ENCODE results near the gene RAB40B. TPM values are rescaled to one million over a fixed set of nuclear protein-coding genes. Genes with fewer than 3 reads are reported as not detected.

The RAB40B gene
- polyA plus RNA-seq, 1 of the 3 experiments (the other 2 are of a cell fraction): 20.7 TPM

DNA sequence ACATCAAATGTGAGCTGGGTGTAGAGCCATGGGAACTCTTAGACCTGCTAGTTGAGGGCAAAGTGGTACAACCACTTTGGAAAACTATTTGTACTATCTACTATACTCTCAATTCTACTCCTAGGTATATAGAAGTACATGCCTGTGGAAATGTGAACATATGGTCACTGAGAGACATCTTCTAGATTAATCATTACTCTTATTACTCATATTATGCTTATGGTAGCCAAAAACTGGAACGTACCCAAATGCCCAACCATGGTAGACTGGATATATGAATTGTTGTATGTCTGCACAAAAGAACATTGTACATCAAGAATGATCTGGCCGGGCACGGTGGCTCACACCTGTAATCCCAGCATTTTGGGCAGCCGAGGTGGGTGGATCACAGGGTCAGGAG, 53.0 kb downstream of the RAB40B start:
- Histone ChIP-seq H3K36me3 (replicated peaks in 1 of 2; ENCODE audit: control insufficient read depth in 1 of 2, insufficient read depth in 2 of 2, low read length in 1 of 2) (peaks cover 32 to 36% of the 10 kb centered on the region in 2 experiments), H3F3A (replicated peaks; ENCODE audit: insufficient read depth) (peaks cover 14% of the 10 kb centered on the region), H3K27me3 (ENCODE audit: insufficient read depth) (no peaks in the 10 kb centered on the region), H3K4me3 (ENCODE audit: low read depth in 2 of 2, low read length in 1 of 2) (no peak overlapping the region), H3K4me2 (peak overlapping the region; percentile 95), H2AFZ (ENCODE audit: low read depth) (no peak overlapping the region), H3K4me1 (ENCODE audit: control insufficient read depth in 1 of 2, insufficient read depth in 2 of 2, low read depth in 1 of 2, low read length in 1 of 2) (peaks cover 10 to 12% of the 10 kb centered on the region in 2 experiments; a peak in 3 of 4 replicates), H3K9me3 (no peaks in the 10 kb centered on the region), H3K27ac (ENCODE audit: low read depth in 2 of 2, low read length in 1 of 2) (no peak overlapping the region), H3K79me2 (ENCODE audit: insufficient read depth) (peaks cover 77% of the 10 kb centered on the region), H4K20me1 (ENCODE audit: insufficient read depth) (peaks cover 72% of the 10 kb centered on the region), H3K9me2 (no peaks in the 10 kb centered on the region), H3K9ac (no peak overlapping the region)
- no peak for DNase-seq
- TF ChIP-seq RXRA (IDR thresholded peaks at IDR 0.05; ENCODE audit: borderline replicate concordance, low read depth) (no peak), JUND (IDR thresholded peaks at IDR 0.05) (no peak)
- TF ChIP-seq, protein P1, sequence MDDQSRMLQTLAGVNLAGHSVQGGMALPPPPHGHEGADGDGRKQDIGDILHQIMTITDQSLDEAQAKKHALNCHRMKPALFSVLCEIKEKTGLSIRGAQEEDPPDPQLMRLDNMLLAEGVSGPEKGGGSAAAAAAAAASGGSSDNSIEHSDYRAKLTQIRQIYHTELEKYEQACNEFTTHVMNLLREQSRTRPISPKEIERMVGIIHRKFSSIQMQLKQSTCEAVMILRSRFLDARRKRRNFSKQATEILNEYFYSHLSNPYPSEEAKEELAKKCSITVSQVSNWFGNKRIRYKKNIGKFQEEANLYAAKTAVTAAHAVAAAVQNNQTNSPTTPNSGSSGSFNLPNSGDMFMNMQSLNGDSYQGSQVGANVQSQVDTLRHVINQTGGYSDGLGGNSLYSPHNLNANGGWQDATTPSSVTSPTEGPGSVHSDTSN (IDR thresholded peaks at IDR 0.05): peak; percentile 23; the same call in 1 of the 2 replicates
- TF ChIP-seq, protein P2, sequence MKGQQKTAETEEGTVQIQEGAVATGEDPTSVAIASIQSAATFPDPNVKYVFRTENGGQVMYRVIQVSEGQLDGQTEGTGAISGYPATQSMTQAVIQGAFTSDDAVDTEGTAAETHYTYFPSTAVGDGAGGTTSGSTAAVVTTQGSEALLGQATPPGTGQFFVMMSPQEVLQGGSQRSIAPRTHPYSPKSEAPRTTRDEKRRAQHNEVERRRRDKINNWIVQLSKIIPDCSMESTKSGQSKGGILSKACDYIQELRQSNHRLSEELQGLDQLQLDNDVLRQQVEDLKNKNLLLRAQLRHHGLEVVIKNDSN (IDR thresholded peaks at IDR 0.05; ENCODE audit: borderline replicate concordance, low read depth): no peak
- CTCF ChIA-PET: no interaction called here
- WGBS (ENCODE audit: low lambda C conversion rate): 93% methylated on average over 4 of the region's 4 CpGs
- POLR2A ChIA-PET: no interaction called here

DNA sequence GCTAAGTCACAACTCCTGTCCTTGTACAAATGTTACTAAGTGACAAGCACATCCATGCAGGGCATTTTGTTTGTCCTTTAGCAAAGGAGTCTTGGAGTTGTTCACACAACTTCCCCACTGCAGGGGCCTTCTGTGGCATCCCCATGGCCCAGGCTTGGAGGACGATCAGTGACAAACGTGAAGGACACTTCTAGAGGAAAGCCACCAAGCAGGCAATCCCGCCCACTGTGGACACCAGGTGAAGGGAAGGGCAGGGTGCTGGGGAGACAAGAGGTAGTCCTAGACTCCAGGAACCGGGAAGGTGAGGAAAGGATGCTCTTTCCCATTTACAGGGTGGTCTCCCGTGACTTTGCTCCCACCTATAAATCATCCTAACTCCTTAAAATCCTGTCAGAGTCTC, 54.4 kb downstream of the RAB40B start:
- ChIA-PET POLR2A (no interaction called here), CTCF (no interaction called here)
- Histone ChIP-seq H3K27me3 (ENCODE audit: insufficient read depth) (no peaks in the 10 kb centered on the region), H3K9ac (no peak overlapping the region), H3K4me3 (ENCODE audit: low read depth in 2 of 2, low read length in 1 of 2) (no peak overlapping the region), H3K36me3 (replicated peaks in 1 of 2; ENCODE audit: control insufficient read depth in 1 of 2, insufficient read depth in 2 of 2, low read length in 1 of 2) (peaks cover 33 to 39% of the 10 kb centered on the region in 2 experiments), H3K4me2 (no peak overlapping the region), H2AFZ (ENCODE audit: low read depth) (no peak overlapping the region), H3K9me3 (no peaks in the 10 kb centered on the region), H3K9me2 (no peaks in the 10 kb centered on the region), H3K4me1 (ENCODE audit: control insufficient read depth in 1 of 2, insufficient read depth in 2 of 2, low read depth in 1 of 2, low read length in 1 of 2) (peaks cover 7 to 12% of the 10 kb centered on the region in 2 experiments; a peak in 3 of 4 replicates), H3K27ac (ENCODE audit: low read depth in 2 of 2, low read length in 1 of 2) (no peak overlapping the region), H3F3A (replicated peaks; ENCODE audit: insufficient read depth) (peaks cover 11% of the 10 kb centered on the region), H3K79me2 (ENCODE audit: insufficient read depth) (peaks cover 89% of the 10 kb centered on the region), H4K20me1 (ENCODE audit: insufficient read depth) (peaks cover 83% of the 10 kb centered on the region)
- 97% methylated on average over 4 of the region's 5 CpGs for WGBS (ENCODE audit: low lambda C conversion rate)
- TF ChIP-seq FOXM1 (IDR thresholded peaks at IDR 0.05; ENCODE audit: low read depth): no peak
- no peak for TF ChIP-seq YY1 (IDR thresholded peaks at IDR 0.05; ENCODE audit: low read depth)
- TF ChIP-seq ELF1 (IDR thresholded peaks at IDR 0.05): no peak
- TF ChIP-seq FOXJ3 (CRISPR knock-in tag; IDR thresholded peaks at IDR 0.05): no peak
- no peak for TF ChIP-seq MXI1 (IDR thresholded peaks at IDR 0.05; ENCODE audit: low read depth, low read length)
- TF ChIP-seq GABPA (IDR thresholded peaks at IDR 0.05; ENCODE audit: low read depth): no peak
- no peak for DNase-seq

DNA sequence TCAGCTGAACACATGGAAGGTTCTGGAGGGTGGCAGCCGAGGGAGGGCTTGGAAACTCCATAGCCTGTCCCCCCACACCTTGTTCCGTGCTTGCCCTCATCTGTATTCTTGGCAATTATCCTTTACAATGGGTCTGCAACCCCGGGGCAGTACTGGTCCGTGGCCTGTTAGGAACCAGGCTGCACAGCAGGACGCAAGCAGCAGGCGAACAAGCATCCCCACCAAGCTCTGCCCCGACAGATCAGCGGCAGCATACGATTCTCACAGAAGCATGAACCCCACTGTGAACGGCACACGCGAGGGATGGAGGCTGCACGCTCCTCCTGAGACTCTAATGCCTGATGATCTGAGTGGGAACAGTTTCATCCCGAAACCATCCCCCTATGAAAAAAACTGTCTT, 56.5 kb downstream of the RAB40B start:
- WGBS (ENCODE audit: low lambda C conversion rate): 91% methylated on average over 14 of the region's 14 CpGs
- ChIA-PET POLR2A (no interaction called here), CTCF (interaction anchor here (1.0 kb wide), 1 partner anchor 318 kb away, joined by 3 read pairs; no protein-coding TSS in a partner anchor)
- no peaks in the 10 kb centered on the region for H3K9me2 ChIP-seq
- H3K4me2 ChIP-seq: no peak overlapping the region
- no peaks in the 10 kb centered on the region for H3K27me3 ChIP-seq (ENCODE audit: insufficient read depth)
- peaks cover 4 to 12% of the 10 kb centered on the region in 2 experiments; a peak in 3 of 4 replicates for H3K4me1 ChIP-seq (ENCODE audit: control insufficient read depth in 1 of 2, insufficient read depth in 2 of 2, low read depth in 1 of 2, low read length in 1 of 2)
- H3K4me3 ChIP-seq (ENCODE audit: low read depth in 2 of 2, low read length in 1 of 2): no peak overlapping the region
- H4K20me1 ChIP-seq (ENCODE audit: insufficient read depth): peaks cover 96% of the 10 kb centered on the region
- no peaks in the 10 kb centered on the region for H3K9me3 ChIP-seq
- no peak for DNase-seq
- H3K27ac ChIP-seq (ENCODE audit: low read depth in 2 of 2, low read length in 1 of 2): no peak overlapping the region
- peaks cover 10% of the 10 kb centered on the region for H3F3A ChIP-seq (replicated peaks; ENCODE audit: insufficient read depth)
- H2AFZ ChIP-seq (ENCODE audit: low read depth): no peak overlapping the region
- TF ChIP-seq POLR2AphosphoS5 (IDR thresholded peaks at IDR 0.05; ENCODE audit: low read depth, low read length) (no peak), MXI1 (IDR thresholded peaks at IDR 0.05; ENCODE audit: low read depth, low read length) (no peak), EP300 (IDR thresholded peaks at IDR 0.05; ENCODE audit: borderline replicate concordance in 1 of 2, low read depth in 1 of 2, low read length in 1 of 2) (no peak), NRF1 (IDR thresholded peaks at IDR 0.05; ENCODE audit: low read depth, low read length) (no peak), FOSL2 (IDR thresholded peaks at IDR 0.05; ENCODE audit: borderline replicate concordance, low read depth) (no peak), SIN3A (IDR thresholded peaks at IDR 0.05; ENCODE audit: borderline replicate concordance, low read depth, low read length) (no peak), YY1 (IDR thresholded peaks at IDR 0.05; ENCODE audit: low read depth) (no peak), NFIC (IDR thresholded peaks at IDR 0.05; ENCODE audit: borderline replicate concordance) (no peak), TCF12 (IDR thresholded peaks at IDR 0.05) (no peak), RFX5 (IDR thresholded peaks at IDR 0.05; ENCODE audit: low read length) (no peak)
- TF ChIP-seq, protein P1 (IDR thresholded peaks at IDR 0.05): no peak
- H3K79me2 ChIP-seq (ENCODE audit: insufficient read depth): peaks cover 99% of the 10 kb centered on the region
- H3K36me3 ChIP-seq (replicated peaks in 1 of 2; ENCODE audit: control insufficient read depth in 1 of 2, insufficient read depth in 2 of 2, low read length in 1 of 2): peaks cover 36 to 47% of the 10 kb centered on the region in 2 experiments
- no peak overlapping the region for H3K9ac ChIP-seq
